Activated T-cell treated with anti-CD3 and anti-CD28 coated beads for 48 hours (primary cell): ENCODE data around the gene LHX2.
"Not testable (repeated sequence)": the region's sequence is repeated elsewhere in the genome, so short reads cannot be mapped to it uniquely, and the experiment has no call there.

Experiments
- DNase-seq: peaks from one replicate; pipeline ENCODE4 v3.0.0-alpha.2; 2020; ENCODE audit warnings: low read depth

The LHX2 gene

GRCh38 chr9:124011460-124012301 is at the start of gene LHX2:
LHX2 (plus strand) TSS chr9:124011768; CDS start chr9:124012349, 581 bp downstream.
- DNase-seq, result peak; percentile 50

- no peak for DNase-seq
Observed at GRCh38 chr9:123964761-123965160, 46.8 kb upstream of the LHX2 start.

GRCh38 chr9:123965801-123966686 is 45.5 kb upstream of the LHX2 start:
- no peak for DNase-seq

- DNase-seq, result no peak
Observed at GRCh38 chr9:123967323-123967722, 44.2 kb upstream of the LHX2 start.

- DNase-seq, result no peak
Observed at GRCh38 chr9:123972618-123973017, 39.0 kb upstream of the LHX2 start.

GRCh38 chr9:123973590-123974223 is 37.9 kb upstream of the LHX2 start:
- DNase-seq, result no peak

GRCh38 chr9:123974471-123974870 is 37.1 kb upstream of the LHX2 start:
- DNase-seq, result no peak

- DNase-seq, result no peak
Observed at GRCh38 chr9:123975871-123976270, 35.7 kb upstream of the LHX2 start.

- DNase-seq, result not testable (repeated sequence)
Observed at GRCh38 chr9:123976579-123976978, 35.0 kb upstream of the LHX2 start.

GRCh38 chr9:123978981-123979380 is 32.6 kb upstream of the LHX2 start:
- no peak for DNase-seq

- no peak for DNase-seq
Observed at GRCh38 chr9:123982535-123982934, 29.0 kb upstream of the LHX2 start.

GRCh38 chr9:123983047-123983446 is 28.5 kb upstream of the LHX2 start:
- DNase-seq, result no peak

GRCh38 chr9:123984802-123985201 is 26.8 kb upstream of the LHX2 start:
- DNase-seq, result no peak

GRCh38 chr9:123985869-123986268 is 25.7 kb upstream of the LHX2 start:
- DNase-seq, result no peak

GRCh38 chr9:123990427-123990826 is 21.1 kb upstream of the LHX2 start:
- DNase-seq, result no peak

GRCh38 chr9:123992679-123993078 is 18.9 kb upstream of the LHX2 start:
- not testable (repeated sequence) for DNase-seq

- DNase-seq, result peak; percentile 46
Observed at GRCh38 chr9:123996731-123997421, 14.7 kb upstream of the LHX2 start.

GRCh38 chr9:123997665-123998277 is 13.8 kb upstream of the LHX2 start:
- DNase-seq, result no peak

GRCh38 chr9:123998278-123998925 is 13.2 kb upstream of the LHX2 start:
- DNase-seq, result no peak

- DNase-seq, result no peak
Observed at GRCh38 chr9:123998970-123999621, 12.5 kb upstream of the LHX2 start.
